ENCODE measurements around the gene HSPA12B. TPM values are rescaled to one million over a fixed set of nuclear protein-coding genes. Genes with fewer than 3 reads are reported as not detected.
A peak's percentile ranks its signal among the peaks of the same experiment; 100 is the strongest.

HSPA12B gene
- total RNA-seq, 2 donors from 2014 or later = 3.9 to 9.4 TPM

DNA sequence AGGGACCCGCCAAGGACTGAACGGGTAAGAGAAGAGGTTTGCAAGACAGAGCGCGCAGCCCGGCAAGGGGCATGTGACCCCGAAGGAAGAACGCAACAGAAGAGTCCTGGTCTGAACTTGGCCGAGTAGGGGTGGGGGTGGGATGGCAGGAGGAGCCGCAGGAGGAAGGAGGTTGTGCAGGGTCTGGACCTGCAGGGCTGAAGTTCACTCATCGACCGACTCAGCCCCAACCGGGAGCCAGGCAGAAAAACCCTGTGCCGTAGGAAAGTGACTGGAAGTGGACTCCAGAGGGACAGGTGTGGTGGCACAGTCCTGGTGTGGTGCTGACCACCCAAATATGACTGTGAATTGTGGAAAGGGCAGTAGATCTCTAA, 19.9 kb downstream of the HSPA12B start:
- intact Hi-C loops (cut with DNase I) = no loop called here
- WGBS = 61% methylated on average over 13 of the region's 13 CpGs
- TF ChIP-seq POLR2A (IDR thresholded peaks at IDR 0.05) (no peak), POLR2AphosphoS5 (IDR thresholded peaks at IDR 0.05) (no peak), CTCF (IDR thresholded peaks at IDR 0.05) (no peak)
- H3K4me1 ChIP-seq (replicated peaks) = peaks cover 4% of the 10 kb centered on the region
- no peak for DNase-seq (ENCODE audit: low spot score)
- no peaks in the 10 kb centered on the region for H3K9me3 ChIP-seq
- H3K36me3 ChIP-seq = no peaks in the 10 kb centered on the region
- H3K4me3 ChIP-seq = peak overlapping the region in 1 of 2 donors; percentile 21
- H3K27ac ChIP-seq = no peak overlapping the region
- peaks cover 9% of the 10 kb centered on the region for H3K27me3 ChIP-seq (replicated peaks; ENCODE audit: insufficient read depth)

- peaks cover 4% of the 10 kb centered on the region for H3K4me1 ChIP-seq (replicated peaks)
- peak; percentile 21 for TF ChIP-seq POLR2AphosphoS5 (IDR thresholded peaks at IDR 0.05)
- no peak for TF ChIP-seq POLR2A (IDR thresholded peaks at IDR 0.05)
- TF ChIP-seq CTCF (IDR thresholded peaks at IDR 0.05) = peak; percentile 36 to 64 (median 54)
- 54% methylated on average over 4 of the region's 4 CpGs for WGBS
- no peaks in the 10 kb centered on the region for H3K36me3 ChIP-seq
- H3K9me3 ChIP-seq = no peaks in the 10 kb centered on the region
- DNase-seq (ENCODE audit: low spot score) = peak; percentile 32
- intact Hi-C loops (cut with DNase I) = no loop called here
- H3K27ac ChIP-seq = no peak overlapping the region
- H3K27me3 ChIP-seq (replicated peaks; ENCODE audit: insufficient read depth) = peaks cover 9% of the 10 kb centered on the region
- H3K4me3 ChIP-seq = no peak overlapping the region
Measured at GRCh38 chr20:3753098-3753497, 20.6 kb downstream of the HSPA12B start.

- WGBS = 89% methylated on average over 22 of the region's 26 CpGs
- TF ChIP-seq POLR2A (IDR thresholded peaks at IDR 0.05) (no peak), POLR2AphosphoS5 (IDR thresholded peaks at IDR 0.05) (no peak), CTCF (IDR thresholded peaks at IDR 0.05) (no peak)
- DNase-seq (ENCODE audit: low spot score) = no peak
- Histone ChIP-seq H3K4me3 (no peak overlapping the region), H3K27ac (no peak overlapping the region), H3K4me1 (replicated peaks) (peaks cover 4% of the 10 kb centered on the region), H3K36me3 (no peaks in the 10 kb centered on the region), H3K9me3 (no peaks in the 10 kb centered on the region), H3K27me3 (replicated peaks; ENCODE audit: insufficient read depth) (peaks cover 9% of the 10 kb centered on the region)
- intact Hi-C loops (cut with DNase I) = no loop called here
Measured at GRCh38 chr20:3753501-3754275, 21.2 kb downstream of the HSPA12B start.

DNA sequence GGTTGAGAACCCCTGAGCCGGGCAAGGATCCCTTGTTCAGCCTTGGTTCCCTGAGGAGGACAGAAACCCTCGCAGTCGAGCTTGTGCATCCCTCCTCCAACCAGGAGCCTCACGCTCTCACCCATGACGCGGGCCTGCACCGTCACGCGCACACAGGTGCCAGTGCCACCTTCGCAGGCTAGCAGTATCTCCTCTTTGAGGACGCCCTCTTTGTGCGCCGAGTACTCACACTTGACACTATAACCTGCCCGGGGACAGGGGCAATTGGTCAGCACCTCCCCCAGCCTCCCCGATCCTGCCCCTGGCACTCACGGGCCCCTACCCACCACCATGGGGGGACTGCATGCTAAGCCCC, 21.8 kb downstream of the HSPA12B start:
- no peak for DNase-seq (ENCODE audit: low spot score)
- intact Hi-C loops (cut with DNase I) = no loop called here
- no peaks in the 10 kb centered on the region for H3K36me3 ChIP-seq
- no peak overlapping the region for H3K27ac ChIP-seq
- H3K27me3 ChIP-seq (replicated peaks; ENCODE audit: insufficient read depth) = peaks cover 7% of the 10 kb centered on the region
- no peaks in the 10 kb centered on the region for H3K9me3 ChIP-seq
- no peak for TF ChIP-seq POLR2A (IDR thresholded peaks at IDR 0.05)
- no peak for TF ChIP-seq CTCF (IDR thresholded peaks at IDR 0.05)
- no peak for TF ChIP-seq POLR2AphosphoS5 (IDR thresholded peaks at IDR 0.05)
- peaks cover 4% of the 10 kb centered on the region for H3K4me1 ChIP-seq (replicated peaks)
- WGBS = 94% methylated on average over 16 of the region's 16 CpGs
- H3K4me3 ChIP-seq = no peak overlapping the region

- H3K4me1 ChIP-seq (replicated peaks) = no peaks in the 10 kb centered on the region
- peaks cover 4% of the 10 kb centered on the region for H3K27me3 ChIP-seq (replicated peaks; ENCODE audit: insufficient read depth)
- intact Hi-C loops (cut with DNase I) = no loop called here
- no peaks in the 10 kb centered on the region for H3K9me3 ChIP-seq
- no peaks in the 10 kb centered on the region for H3K36me3 ChIP-seq
- H3K27ac ChIP-seq = no peak overlapping the region
- no peak for DNase-seq (ENCODE audit: low spot score)
- no peak overlapping the region for H3K4me3 ChIP-seq
- 94% methylated on average over 7 of the region's 7 CpGs for WGBS
- TF ChIP-seq POLR2AphosphoS5 (IDR thresholded peaks at IDR 0.05) = no peak
- no peak for TF ChIP-seq POLR2A (IDR thresholded peaks at IDR 0.05)
- TF ChIP-seq CTCF (IDR thresholded peaks at IDR 0.05) = no peak
Measured at GRCh38 chr20:3755269-3755668, 22.8 kb downstream of the HSPA12B start.

Data from prostate gland (tissue), 2 donors.